ENCODE results near the gene ERICH6.

ERICH6 gene

GRCh38 chr3:150612494-150612893 lies 91.2 kb downstream of the ERICH6 start:
- DNase-seq (ENCODE audit: low read depth, low spot score), result no peak
- TF ChIP-seq, protein P1, sequence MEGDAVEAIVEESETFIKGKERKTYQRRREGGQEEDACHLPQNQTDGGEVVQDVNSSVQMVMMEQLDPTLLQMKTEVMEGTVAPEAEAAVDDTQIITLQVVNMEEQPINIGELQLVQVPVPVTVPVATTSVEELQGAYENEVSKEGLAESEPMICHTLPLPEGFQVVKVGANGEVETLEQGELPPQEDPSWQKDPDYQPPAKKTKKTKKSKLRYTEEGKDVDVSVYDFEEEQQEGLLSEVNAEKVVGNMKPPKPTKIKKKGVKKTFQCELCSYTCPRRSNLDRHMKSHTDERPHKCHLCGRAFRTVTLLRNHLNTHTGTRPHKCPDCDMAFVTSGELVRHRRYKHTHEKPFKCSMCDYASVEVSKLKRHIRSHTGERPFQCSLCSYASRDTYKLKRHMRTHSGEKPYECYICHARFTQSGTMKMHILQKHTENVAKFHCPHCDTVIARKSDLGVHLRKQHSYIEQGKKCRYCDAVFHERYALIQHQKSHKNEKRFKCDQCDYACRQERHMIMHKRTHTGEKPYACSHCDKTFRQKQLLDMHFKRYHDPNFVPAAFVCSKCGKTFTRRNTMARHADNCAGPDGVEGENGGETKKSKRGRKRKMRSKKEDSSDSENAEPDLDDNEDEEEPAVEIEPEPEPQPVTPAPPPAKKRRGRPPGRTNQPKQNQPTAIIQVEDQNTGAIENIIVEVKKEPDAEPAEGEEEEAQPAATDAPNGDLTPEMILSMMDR (IDR thresholded peaks at IDR 0.05; ENCODE audit: low read depth, low read length), result no peak
- in situ Hi-C loops (cut with HindIII; ENCODE audit: low sequenced_read_pairs), result no loop called here
- H3K4me3 ChIP-seq (ENCODE audit: low read depth, low read length), result no peak overlapping the region

DNA sequence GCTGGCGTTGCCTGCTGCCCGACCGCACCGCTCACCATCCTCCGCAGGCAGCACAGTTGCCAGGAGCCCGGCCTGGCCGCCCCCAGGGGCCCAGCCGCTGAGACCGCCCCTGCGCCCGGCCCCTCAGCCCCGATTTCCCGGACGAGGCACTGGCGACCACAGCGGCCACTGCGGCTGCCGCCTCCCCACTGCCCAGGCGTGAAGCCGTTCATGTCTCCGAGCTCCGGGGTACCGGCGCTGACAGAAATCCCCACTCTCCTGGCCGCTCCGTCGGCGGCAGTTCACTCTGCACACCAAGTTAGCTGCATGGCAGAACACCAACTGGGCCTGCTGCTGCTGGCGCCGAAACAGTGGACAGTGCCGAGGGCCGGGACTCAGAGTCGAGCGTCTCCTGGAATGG lies 92.1 kb downstream of the ERICH6 start:
- in situ Hi-C loops (cut with HindIII; ENCODE audit: low sequenced_read_pairs), result no loop called here
- TF ChIP-seq, protein P1 (IDR thresholded peaks at IDR 0.05; ENCODE audit: low read depth, low read length), result no peak
- no peak overlapping the region for H3K4me3 ChIP-seq (ENCODE audit: low read depth, low read length)
- DNase-seq (ENCODE audit: low read depth, low spot score), result no peak

DNA sequence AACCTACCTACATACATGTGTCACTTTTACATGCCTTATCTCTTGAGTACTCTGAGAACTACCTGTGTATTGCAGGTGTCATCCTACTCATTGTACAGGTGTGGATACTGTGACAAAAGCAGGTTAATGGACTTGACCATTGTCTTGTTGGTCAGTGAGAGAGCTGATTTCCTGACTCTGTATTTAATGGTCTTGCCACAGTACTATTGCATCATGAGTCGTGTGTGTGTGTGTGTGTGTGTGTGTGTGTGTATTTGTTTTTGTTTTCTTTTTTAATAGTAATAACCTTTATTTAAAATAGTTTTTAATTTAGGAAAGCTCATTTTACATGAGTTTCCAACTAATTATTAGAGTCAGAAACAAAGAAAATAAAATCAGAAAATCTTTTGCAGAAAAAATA lies 92.9 kb downstream of the ERICH6 start:
- in situ Hi-C loops (cut with HindIII; ENCODE audit: low sequenced_read_pairs), result no loop called here
- H3K4me3 ChIP-seq (ENCODE audit: low read depth, low read length), result no peak overlapping the region
- TF ChIP-seq, protein P1 (IDR thresholded peaks at IDR 0.05; ENCODE audit: low read depth, low read length), result no peak
- DNase-seq (ENCODE audit: low read depth, low spot score), result no peak

- H3K4me3 ChIP-seq (ENCODE audit: low read depth, low read length), result no peak overlapping the region
- no peak for DNase-seq (ENCODE audit: low read depth, low spot score)
- TF ChIP-seq, protein P1 (IDR thresholded peaks at IDR 0.05; ENCODE audit: low read depth, low read length), result no peak
- in situ Hi-C loops (cut with HindIII; ENCODE audit: low sequenced_read_pairs), result no loop called here
Measured at GRCh38 chr3:150609988-150610387, 93.7 kb downstream of the ERICH6 start.

Data from astrocyte of the spinal cord (primary cell).